A549 (cell line): ENCODE data around the gene MYNN. TPM values are rescaled to one million over a fixed set of nuclear protein-coding genes. Genes with fewer than 3 reads are reported as not detected.

Source experiments
- ATAC-seq, 2 experiments: fragments of 200-7000 bp in 1 of 2; fragments of >200 bp in 1 of 2; cut with Nextera tagmentation in 1 of 2; cut with Tn5 transposase in 1 of 2; 3 replicates each; pipeline versions ENCODE4 v1.8.0 to v1.9.1; 2018 to 2020; ENCODE audit warnings: mild to moderate bottlenecking in 1 of 2, moderate library complexity in 1 of 2
- CTCF ChIA-PET: fragments of 300-600 bp; sonication (Branson Sonifier 250); formaldehyde crosslinking; extraction: SDS; loops from one replicate; lab custom pipeline; 2021; ENCODE audit warnings: antibody characterized with exemption, inconsistent platforms; lab: Yijun Ruan, JAX
- POLR2A ChIA-PET: fragments of 350-600 bp; formaldehyde crosslinking; extraction: SDS; loops from one replicate; lab custom pipeline; 2021; ENCODE audit warnings: antibody characterized with exemption, inconsistent platforms; lab: Yijun Ruan, JAX
- DNase-seq, 2 experiments: peaks; one replicate each; pipeline versions ENCODE4 v3.0.0 to v3.0.0-alpha.2; 2011 to 2016; ENCODE audit warnings: low read depth in 1 of 2, low spot score in 1 of 2
- FAIRE-seq: peaks from 2 replicates; lab custom pipeline; 2011; peaks lifted over from hg19 to GRCh38; lab: Jason Lieb, UNC
- H3K27ac ChIP-seq, 2 experiments: fragments of >200 bp; sonication (Bioruptor Twin); formaldehyde crosslinking; 3 replicates each; pipeline ENCODE4 v1.5.1; 2016 to 2017
- H3K4me1 ChIP-seq: fragments of >200 bp; sonication (Bioruptor Twin); formaldehyde crosslinking; 3 replicates; pipeline ENCODE4 v1.6.1; 2016
- H3K4me2 ChIP-seq: fragments of >200 bp; sonication (Bioruptor Twin); formaldehyde crosslinking; 3 replicates; pipeline ENCODE4 v1.6.1; 2016
- H3K4me3 ChIP-seq: fragments of >200 bp; sonication (Bioruptor Twin); formaldehyde crosslinking; 3 replicates; pipeline ENCODE4 v1.5.1; 2016
- H3K9me3 ChIP-seq: fragments of >200 bp; sonication (Bioruptor Twin); formaldehyde crosslinking; 3 replicates; pipeline ENCODE4 v1.6.1; 2016
- BCL3 ChIP-seq: fragments of >200 bp; sonication (Bioruptor Twin); formaldehyde crosslinking; IDR thresholded peaks from 3 replicates; pipeline ENCODE4 v1.6.1; 2016
- CBX8 ChIP-seq: fragments of 200-600 bp; sonication (generic); IDR thresholded peaks from 2 replicates; pipeline ENCODE4 v1.6.1; 2016
- CEBPB ChIP-seq, 2 experiments: fragments of >200 bp in 1 of 2; sonication (Bioruptor Twin) in 1 of 2; formaldehyde crosslinking in 1 of 2; IDR thresholded peaks; 2 replicates each; pipeline ENCODE4 v1.6.1; 2012 to 2016
- CHD2 ChIP-seq: fragments of 150-350 bp; IDR thresholded peaks from 2 replicates; pipeline ENCODE4 v1.6.1; 2014; ENCODE audit warnings: low read length; ENCODE audit not compliant: partially characterized antibody
- CTCF ChIP-seq: fragments of >200 bp; sonication (Bioruptor Twin); formaldehyde crosslinking; IDR thresholded peaks from 3 replicates; pipeline ENCODE4 v1.5.1; 2016
- HDAC2 ChIP-seq: fragments of 200-600 bp; sonication (generic); IDR thresholded peaks from 2 replicates; pipeline ENCODE4 v1.6.1; 2016
- HOXA7 ChIP-seq: fragments of 250-450 bp; sonication (Bioruptor Pico); IDR thresholded peaks from 2 replicates; pipeline ENCODE4 v1.5.0; 2020; ENCODE audit warnings: mild to moderate bottlenecking, moderate library complexity
- MAZ ChIP-seq: fragments of 150-350 bp; IDR thresholded peaks from 2 replicates; pipeline ENCODE4 v1.6.1; 2014; ENCODE audit warnings: antibody characterized with exemption, low read depth, low read length, borderline replicate concordance
- NPAS2 ChIP-seq: fragments of 250-450 bp; sonication (Bioruptor Pico); IDR thresholded peaks from 2 replicates; pipeline ENCODE4 v1.8.0; 2022; ENCODE audit warnings: mild to moderate bottlenecking, moderate library complexity, borderline replicate concordance
- NR3C1 ChIP-seq: fragments of >200 bp; sonication (Bioruptor Twin); formaldehyde crosslinking; IDR thresholded peaks from 3 replicates; pipeline ENCODE4 v1.6.1; 2017
- POLR2AphosphoS2 ChIP-seq: conservative IDR thresholded peaks from 2 replicates; pipeline ENCODE4 v1.6.1; 2012; ENCODE audit warnings: low read length, improper control_type of control experiment, inconsistent platforms
- RAD21 ChIP-seq, 2 experiments: fragments of >200 bp in 1 of 2; sonication (Bioruptor Twin) in 1 of 2; formaldehyde crosslinking in 1 of 2; IDR thresholded peaks in 1 of 2; conservative IDR thresholded peaks in 1 of 2; 2 replicates in 1 of 2; 3 replicates in 1 of 2; pipeline ENCODE4 v1.6.1; 2012 to 2018; ENCODE audit warnings: inconsistent platforms in 1 of 2
- RARB ChIP-seq: fragments of 250-450 bp; sonication (Bioruptor Pico); IDR thresholded peaks from 2 replicates; pipeline ENCODE4 v1.8.0; 2021; ENCODE audit warnings: mild to moderate bottlenecking, moderate library complexity
- RCOR1 ChIP-seq: fragments of 150-350 bp; IDR thresholded peaks from 2 replicates; pipeline ENCODE4 v1.6.1; 2014; ENCODE audit warnings: antibody characterized with exemption, low read length, low read depth
- SMC3 ChIP-seq: fragments of >200 bp; sonication (Bioruptor Twin); formaldehyde crosslinking; IDR thresholded peaks from 3 replicates; pipeline ENCODE4 v1.6.1; 2018; ENCODE audit warnings: inconsistent platforms
- SREBF2 ChIP-seq: fragments of 450-650 bp; IDR thresholded peaks from 2 replicates; pipeline ENCODE4 v1.6.1; 2014; ENCODE audit warnings: mild to moderate bottlenecking, moderate library complexity
- TP53 ChIP-seq: fragments of 250-450 bp; sonication (Bioruptor Pico); IDR thresholded peaks from 2 replicates; pipeline ENCODE4 v1.5.0; 2021; ENCODE audit warnings: mild to moderate bottlenecking, moderate library complexity
- USF2 ChIP-seq: fragments of 450-650 bp; IDR thresholded peaks from 2 replicates; pipeline ENCODE4 v1.6.1; 2014; ENCODE audit warnings: antibody characterized with exemption
- ZC3H11A ChIP-seq: fragments of 450-650 bp; IDR thresholded peaks from 2 replicates; pipeline ENCODE4 v1.6.1; 2014; ENCODE audit warnings: antibody characterized with exemption, mild to moderate bottlenecking
- ZFP36 ChIP-seq: fragments of 450-650 bp; IDR thresholded peaks from 2 replicates; pipeline ENCODE4 v1.6.1; 2014; ENCODE audit warnings: borderline replicate concordance; ENCODE audit not compliant: partially characterized antibody
- ZSCAN20 ChIP-seq: fragments of 250-450 bp; sonication (Bioruptor Pico); IDR thresholded peaks from 2 replicates; pipeline ENCODE4 v1.8.0; 2022; ENCODE audit warnings: mild to moderate bottlenecking, moderate library complexity
- WGBS: methylation state at CpG from one replicate; pipeline ENCODE4 v1.1.6; 2017; ENCODE audit errors: missing lambda C conversion rate; 5-methylcytosine and 5-hydroxymethylcytosine counted together
- polyA plus RNA-seq, 4 experiments: library from polyadenylated mRNA; depleted of rRNA in 3 of 4; stranded (reverse); fragments of >200 nt; fragmentation: RNase III in 1 of 4; extraction: RNeasy Plus Mini Kit Qiagen cat#74134 plus additional on column Dnase treatment in 1 of 4; gene quantifications; 2 replicates in 3 of 4; 3 replicates in 1 of 4; pipeline ENCODE4 v1.2.3, GENCODE V29; 2011 to 2017
- TF ChIP-seq, protein P1 (sequence below): IDR thresholded peaks from 2 replicates; pipeline ENCODE4 v1.6.1; 2012

Gene MYNN
- polyA plus RNA-seq, 2 of the 4 experiments (the other 2 are of a cell fraction) = 12.0 to 31.6 TPM

GRCh38 chr3:169812332-169813235 lies 39.4 kb downstream of the MYNN start, which contains the start of the genes LRRC34 and LRRIQ4:
LRRC34 (minus strand) TSS chr3:169812904; CDS start chr3:169812548, 356 bp downstream.
LRRIQ4 (plus strand) TSS chr3:169812870; CDS start chr3:169821922, 9,052 bp downstream.
- DNase-seq (no peak), ATAC-seq (peak in 1 of 2 experiments; percentile 16; a peak in 2 of 6 replicates), FAIRE-seq (no peak)
- Histone ChIP-seq H3K9me3 (peaks cover 8% of the 10 kb centered on the region), H3K27ac (0 out of 6 replicates have a peak within 1 kb of the TSS, but pooled peaks of 1 of the 2 experiments have one; percentile 17), H3K4me3 (peak within 1 kb of the TSS; percentile 28; the same call in 2 of the 3 replicates), H3K4me2 (peak within 1 kb of the TSS; percentile 68), H3K4me1 (no peaks in the 10 kb centered on the region)
- TF ChIP-seq MAZ (no peak), NPAS2 (CRISPR knock-in tag) (no peak), ZC3H11A (no peak), SREBF2 (no peak), RARB (CRISPR knock-in tag) (no peak), HDAC2 (no peak), NR3C1 (no peak), TP53 (CRISPR knock-in tag) (no peak)
- CTCF ChIA-PET = interaction anchor here (1.4 kb wide), 1 partner anchor 9 kb away, joined by 3 read pairs; no protein-coding TSS in a partner anchor
- 90% methylated on average over 17 of the region's 56 CpGs for WGBS
- POLR2A ChIA-PET = no interaction called here

DNA sequence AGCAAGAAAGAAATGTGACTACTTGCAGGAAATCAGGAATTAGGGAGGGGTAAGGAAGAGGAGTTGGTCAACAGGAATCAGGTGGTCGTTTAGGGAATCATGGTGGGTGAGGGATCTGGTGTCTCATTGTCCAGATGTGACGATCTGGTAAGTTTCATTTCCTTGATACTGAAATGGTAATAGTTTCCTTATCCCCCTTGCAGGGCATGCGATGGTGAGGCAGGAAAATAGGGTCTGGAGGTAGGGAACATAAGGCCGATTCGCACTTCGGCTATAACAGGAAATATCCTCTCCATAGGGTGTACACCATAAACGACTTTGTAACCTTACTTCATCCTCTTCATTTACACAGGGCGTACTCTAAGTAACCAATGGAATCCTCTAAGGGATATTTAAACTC lies 40.1 kb downstream of the MYNN start:
- Histone ChIP-seq H3K4me2 (peak overlapping the region; percentile 68), H3K4me3 (peak overlapping the region; percentile 28; the same call in 2 of the 3 replicates), H3K4me1 (no peaks in the 10 kb centered on the region), H3K9me3 (peaks cover 8% of the 10 kb centered on the region), H3K27ac (no peak overlapping the region)
- ChIA-PET CTCF (interaction anchor here (1.4 kb wide), 1 partner anchor 10 kb away, joined by 3 read pairs; no protein-coding TSS in a partner anchor), POLR2A (no interaction called here)
- TF ChIP-seq CHD2 = no peak
- TF ChIP-seq, protein P1, sequence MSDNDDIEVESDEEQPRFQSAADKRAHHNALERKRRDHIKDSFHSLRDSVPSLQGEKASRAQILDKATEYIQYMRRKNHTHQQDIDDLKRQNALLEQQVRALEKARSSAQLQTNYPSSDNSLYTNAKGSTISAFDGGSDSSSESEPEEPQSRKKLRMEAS = no peak
- no peak for TF ChIP-seq CBX8
- no peak for TF ChIP-seq SMC3
- TF ChIP-seq HOXA7 (CRISPR knock-in tag) = no peak
- TF ChIP-seq BCL3 = no peak
- TF ChIP-seq ZSCAN20 (CRISPR knock-in tag) = no peak
- no peak for TF ChIP-seq HDAC2
- DNase-seq (no peak), FAIRE-seq (no peak), ATAC-seq (peak in 1 of 2 experiments; percentile 13; a peak in 2 of 6 replicates)
- WGBS = 73% methylated on average over 8 of the region's 8 CpGs

- FAIRE-seq (no peak), ATAC-seq (peak; percentile 81 to 94), DNase-seq (peak in 1 of 2 experiments; percentile 42)
- Histone ChIP-seq H3K4me1 (no peaks in the 10 kb centered on the region), H3K4me3 (peak overlapping the region; percentile 28; the same call in 2 of the 3 replicates), H3K4me2 (peak overlapping the region; percentile 68), H3K9me3 (peaks cover 8% of the 10 kb centered on the region), H3K27ac (0 out of 6 replicates have a peak overlapping the region, but pooled peaks of 1 of the 2 experiments have one; percentile 17)
- 51% methylated on average over 27 of the region's 27 CpGs for WGBS
- ChIA-PET CTCF (interaction anchor here (0.7 to 1.4 kb wide), 3 partner anchors 10 to 36 kb away, joined by 3 read pairs; no protein-coding TSS in a partner anchor), POLR2A (no interaction called here)
- TF ChIP-seq RCOR1 (no peak), ZFP36 (no peak), USF2 (peak; percentile 54; the same call in 1 of the 2 replicates), CTCF (peak; percentile 24; the same call in 1 of the 3 replicates), POLR2AphosphoS2 (no peak), NR3C1 (no peak), RAD21 (conservative IDR thresholded peaks at IDR 0.05 in 1 of 2, IDR thresholded peaks at IDR 0.05 in 1 of 2) (peak in 1 of 2 experiments; percentile 15; a peak in 1 of 5 replicates), CEBPB (IDR thresholded peaks at IDR 0.05) (no peak)
- TF ChIP-seq, protein P1 = peak; percentile 82
Observed at GRCh38 chr3:169813757-169814517, 40.7 kb downstream of the MYNN start.
